K562 (cell line): Measurements from ENCODE around the gene RASIP1. TPM values are rescaled to one million over a fixed set of nuclear protein-coding genes. Genes with fewer than 3 reads are reported as not detected.

Experiments used
- CBFA2T2 ChIP-seq: fragments of 450-650 bp; conservative IDR thresholded peaks from 2 replicates; pipeline ENCODE4 v1.6.1; 2017; ENCODE audit warnings: mild to moderate bottlenecking
- CBX8 ChIP-seq: fragments of 200-600 bp; sonication (generic); IDR thresholded peaks from 2 replicates; pipeline ENCODE4 v1.6.1; 2012; ENCODE audit warnings: borderline replicate concordance, mixed run types, low read depth, mild to moderate bottlenecking, moderate library complexity, mixed read lengths, low read length, control low read depth, inconsistent platforms; ENCODE audit not compliant: poor library complexity, severe bottlenecking; ENCODE audit errors: extremely low read depth
- DIDO1 ChIP-seq: fragments of 450-650 bp; IDR thresholded peaks from 2 replicates; pipeline ENCODE4 v1.6.1; 2016; ENCODE audit warnings: low read depth, missing biosample characterization, missing genetic modification characterization
- ILF3 ChIP-seq: fragments of 450-650 bp; IDR thresholded peaks from 2 replicates; pipeline ENCODE4 v1.6.1; 2018; ENCODE audit warnings: antibody characterized with exemption, mild to moderate bottlenecking, moderate library complexity, borderline replicate concordance
- MECOM ChIP-seq: fragments of 250-450 bp; sonication (Bioruptor Pico); IDR thresholded peaks from 2 replicates; pipeline ENCODE4 v1.8.0; 2022; ENCODE audit warnings: inconsistent platforms
- NCOA1 ChIP-seq: fragments of 450-650 bp; IDR thresholded peaks from 2 replicates; pipeline ENCODE4 v1.6.1; 2016; ENCODE audit warnings: low read depth
- NEUROD1 ChIP-seq: fragments of 150-350 bp; IDR thresholded peaks from 2 replicates; pipeline ENCODE4 v1.6.1; 2014; ENCODE audit warnings: borderline replicate concordance, low read length, low read depth; ENCODE audit not compliant: partially characterized antibody
- OTX1 ChIP-seq: fragments of 450-650 bp; formaldehyde crosslinking; IDR thresholded peaks from 2 replicates; pipeline ENCODE4 v1.4.0; 2022; ENCODE audit warnings: mild to moderate bottlenecking
- PCBP1 ChIP-seq: fragments of 200-400 bp; formaldehyde crosslinking; IDR thresholded peaks from 2 replicates; pipeline ENCODE4 v1.6.1; 2018; ENCODE audit warnings: mild to moderate bottlenecking, low read depth, low read length; ENCODE audit not compliant: poor library complexity, severe bottlenecking
- RBM39 ChIP-seq: fragments of 200-400 bp; formaldehyde crosslinking; optimal IDR thresholded peaks from 2 replicates; pipeline ENCODE3; 2018; ENCODE audit warnings: low read depth, low read length
- SAFB ChIP-seq: fragments of 200-400 bp; formaldehyde crosslinking; IDR thresholded peaks from 2 replicates; pipeline ENCODE4 v1.6.1; 2017; ENCODE audit warnings: low read depth, low read length, borderline replicate concordance
- TBP ChIP-seq: optimal IDR thresholded peaks from 2 replicates; pipeline ENCODE3; 2011; ENCODE audit warnings: low read depth, low read length, improper control_type of control experiment
- ZBTB1 ChIP-seq: sonication (generic); formaldehyde crosslinking; IDR thresholded peaks from 2 replicates; pipeline ENCODE4 v1.8.1; 2023; ENCODE audit warnings: missing genetic modification reagents, low read depth, mild to moderate bottlenecking, borderline replicate concordance
- ZNF57 ChIP-seq: fragments of 450-650 bp; formaldehyde crosslinking; IDR thresholded peaks from 2 replicates; pipeline ENCODE4 v1.4.0; 2020; ENCODE audit warnings: mild to moderate bottlenecking, moderate library complexity
- ZNF764 ChIP-seq: fragments of 250-450 bp; sonication (Bioruptor Pico); IDR thresholded peaks from 2 replicates; pipeline ENCODE4 v1.4.0; 2020; ENCODE audit warnings: low read depth, mild to moderate bottlenecking, moderate library complexity
- polyA plus RNA-seq, 8 experiments: library from polyadenylated mRNA; depleted of rRNA in 4 of 8; stranded (reverse) in 5 of 8; unstranded in 3 of 8; fragments of >200 nt; fragmentation: Nextera tagmentation in 2 of 8; fragmentation: Illumina TruSeq in 1 of 8; extraction: Ambion mirVana in 2 of 8; extraction: Trizol in 1 of 8; gene quantifications; 2 replicates each; pipeline versions ENCODE4 v1.2.1 to v1.2.3, GENCODE V29; 2011 to 2014; ENCODE audit warnings: inconsistent platforms in 1 of 8, missing spikeins in 1 of 8
- total RNA-seq, 7 experiments: library from RNA; depleted of rRNA in 6 of 7; stranded (reverse); fragments of >200 nt in 6 of 7; fragmentation: Illumina TruSeq in 2 of 7; extraction: Trizol in 2 of 7; gene quantifications; 2 replicates each; pipeline versions ENCODE4 v1.2.1 to v1.2.3, GENCODE V29; 2011 to 2021; ENCODE audit warnings: low replicate concordance in 1 of 7
- TF ChIP-seq, protein P1 (sequence below): fragments of 250-450 bp; sonication (Bioruptor Pico); IDR thresholded peaks from 2 replicates; pipeline ENCODE4 v1.5.1; 2021; ENCODE audit warnings: mild to moderate bottlenecking
- TF ChIP-seq, protein P2 (sequence below): fragments of 450-650 bp; IDR thresholded peaks from 2 replicates; pipeline ENCODE4 v1.6.1; 2018; ENCODE audit warnings: mild to moderate bottlenecking, low read depth; ENCODE audit not compliant: partially characterized antibody
- TF ChIP-seq, protein P3 (sequence below): fragments of 250-450 bp; sonication (Bioruptor Pico); IDR thresholded peaks from 2 replicates; pipeline ENCODE4 v1.8.0; 2022; ENCODE audit warnings: moderate library complexity, mild to moderate bottlenecking, inconsistent platforms
- TF ChIP-seq, protein P4 (sequence below): fragments of 450-650 bp; formaldehyde crosslinking; IDR thresholded peaks from 2 replicates; pipeline ENCODE4 v1.4.0; 2022; ENCODE audit warnings: missing genetic modification characterization
- TF ChIP-seq, protein P5 (sequence below): IDR thresholded peaks from 2 replicates; pipeline ENCODE4 v1.6.1; 2016; ENCODE audit warnings: missing genetic modification characterization, missing compliant biosample characterization

Gene RASIP1
- total and polyA plus RNA-seq, 9 of the 15 experiments (the other 6 are each of a cell fraction or from before 2014, with no cell fraction given) = 0.20 to 4.7 (median 1.5) TPM

DNA sequence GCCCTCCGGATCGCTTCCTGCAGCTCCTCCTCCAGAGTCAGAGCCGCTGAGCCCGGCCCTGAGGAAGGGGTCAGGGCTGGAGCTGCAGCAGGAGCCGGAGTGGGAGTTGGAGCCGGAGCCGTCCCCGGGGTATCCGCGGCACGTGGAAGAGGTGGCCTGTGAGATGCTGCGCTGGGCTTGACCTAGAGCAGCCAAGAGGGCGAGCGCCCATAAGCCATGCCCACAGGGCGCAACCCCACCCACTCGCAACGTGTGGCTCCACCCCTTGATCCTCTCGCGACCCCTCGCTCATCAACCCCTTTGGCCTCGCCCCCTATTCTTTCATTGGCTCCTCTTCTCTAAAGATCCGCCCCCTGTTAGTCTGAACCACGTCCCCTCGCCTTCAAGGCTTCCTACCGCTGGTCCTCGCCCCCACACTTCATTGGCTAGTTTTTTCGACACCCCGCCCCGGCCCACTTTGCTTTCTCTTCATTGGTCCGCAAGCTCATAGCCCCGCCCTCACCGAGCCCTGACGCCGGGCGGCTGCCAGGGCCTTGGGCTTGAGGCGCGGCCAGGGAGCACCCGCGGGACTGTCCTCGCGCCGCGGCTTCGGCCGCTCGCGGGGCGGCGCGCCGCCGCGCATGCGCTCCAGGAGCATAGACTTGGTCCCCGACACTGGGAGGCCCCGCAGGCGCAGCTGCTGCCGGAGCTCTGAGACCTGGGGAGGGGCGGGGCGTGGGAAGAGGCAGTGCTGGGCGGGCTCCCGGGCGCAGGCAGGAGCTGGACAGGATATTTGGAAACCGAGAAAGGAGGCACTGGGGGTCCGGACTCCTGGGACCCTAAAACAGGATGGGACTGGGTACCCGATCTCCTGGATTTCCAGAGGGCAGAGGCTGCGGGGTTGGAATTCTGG is 26.3 kb downstream of the RASIP1 start (continued):
- TF ChIP-seq, protein P1, sequence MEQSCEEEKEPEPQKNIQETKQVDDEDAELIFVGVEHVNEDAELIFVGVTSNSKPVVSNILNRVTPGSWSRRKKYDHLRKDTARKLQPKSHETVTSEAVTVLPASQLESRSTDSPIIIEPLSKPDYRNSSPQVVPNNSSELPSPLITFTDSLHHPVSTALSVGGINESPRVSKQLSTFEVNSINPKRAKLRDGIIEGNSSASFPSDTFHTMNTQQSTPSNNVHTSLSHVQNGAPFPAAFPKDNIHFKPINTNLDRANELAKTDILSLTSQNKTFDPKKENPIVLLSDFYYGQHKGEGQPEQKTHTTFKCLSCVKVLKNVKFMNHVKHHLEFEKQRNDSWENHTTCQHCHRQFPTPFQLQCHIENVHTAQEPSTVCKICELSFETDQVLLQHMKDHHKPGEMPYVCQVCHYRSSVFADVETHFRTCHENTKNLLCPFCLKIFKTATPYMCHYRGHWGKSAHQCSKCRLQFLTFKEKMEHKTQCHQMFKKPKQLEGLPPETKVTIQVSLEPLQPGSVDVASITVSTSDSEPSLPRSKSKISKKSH = no peak
- TF ChIP-seq ZNF764 (CRISPR knock-in tag) = no peak
- TF ChIP-seq PCBP1 = no peak
- TF ChIP-seq NCOA1 = peak; percentile 11; the same call in 1 of the 2 replicates
- TF ChIP-seq ILF3 = no peak
- no peak for TF ChIP-seq ZNF57 (CRISPR knock-in tag)
- no peak for TF ChIP-seq DIDO1 (tag)
- no peak for TF ChIP-seq RBM39
- TF ChIP-seq CBX8 = no peak
- TF ChIP-seq ZBTB1 (CRISPR knock-in tag) = no peak
- TF ChIP-seq OTX1 (CRISPR knock-in tag) = no peak
- TF ChIP-seq, protein P2, sequence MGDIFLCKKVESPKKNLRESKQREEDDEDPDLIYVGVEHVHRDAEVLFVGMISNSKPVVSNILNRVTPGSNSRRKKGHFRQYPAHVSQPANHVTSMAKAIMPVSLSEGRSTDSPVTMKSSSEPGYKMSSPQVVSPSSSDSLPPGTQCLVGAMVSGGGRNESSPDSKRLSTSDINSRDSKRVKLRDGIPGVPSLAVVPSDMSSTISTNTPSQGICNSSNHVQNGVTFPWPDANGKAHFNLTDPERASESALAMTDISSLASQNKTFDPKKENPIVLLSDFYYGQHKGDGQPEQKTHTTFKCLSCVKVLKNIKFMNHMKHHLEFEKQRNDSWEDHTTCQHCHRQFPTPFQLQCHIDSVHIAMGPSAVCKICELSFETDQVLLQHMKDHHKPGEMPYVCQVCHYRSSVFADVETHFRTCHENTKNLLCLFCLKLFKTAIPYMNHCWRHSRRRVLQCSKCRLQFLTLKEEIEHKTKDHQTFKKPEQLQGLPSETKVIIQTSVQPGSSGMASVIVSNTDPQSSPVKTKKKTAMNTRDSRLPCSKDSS = no peak
- no peak for TF ChIP-seq MECOM (CRISPR knock-in tag)
- peak; percentile 46 for TF ChIP-seq TBP
- TF ChIP-seq, protein P3, sequence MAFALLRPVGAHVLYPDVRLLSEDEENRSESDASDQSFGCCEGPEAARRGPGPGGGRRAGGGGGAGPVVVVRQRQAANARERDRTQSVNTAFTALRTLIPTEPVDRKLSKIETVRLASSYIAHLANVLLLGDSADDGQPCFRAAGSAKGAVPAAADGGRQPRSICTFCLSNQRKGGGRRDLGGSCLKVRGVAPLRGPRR (CRISPR knock-in tag) = no peak
- no peak for TF ChIP-seq CBFA2T2
- TF ChIP-seq, protein P4, sequence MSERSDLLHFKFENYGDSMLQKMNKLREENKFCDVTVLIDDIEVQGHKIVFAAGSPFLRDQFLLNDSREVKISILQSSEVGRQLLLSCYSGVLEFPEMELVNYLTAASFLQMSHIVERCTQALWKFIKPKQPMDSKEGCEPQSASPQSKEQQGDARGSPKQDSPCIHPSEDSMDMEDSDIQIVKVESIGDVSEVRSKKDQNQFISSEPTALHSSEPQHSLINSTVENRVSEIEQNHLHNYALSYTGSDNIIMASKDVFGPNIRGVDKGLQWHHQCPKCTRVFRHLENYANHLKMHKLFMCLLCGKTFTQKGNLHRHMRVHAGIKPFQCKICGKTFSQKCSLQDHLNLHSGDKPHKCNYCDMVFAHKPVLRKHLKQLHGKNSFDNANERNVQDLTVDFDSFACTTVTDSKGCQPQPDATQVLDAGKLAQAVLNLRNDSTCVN (CRISPR knock-in tag) = no peak
- TF ChIP-seq SAFB = peak; percentile 69; the same call in 1 of the 2 replicates
- TF ChIP-seq, protein P5, sequence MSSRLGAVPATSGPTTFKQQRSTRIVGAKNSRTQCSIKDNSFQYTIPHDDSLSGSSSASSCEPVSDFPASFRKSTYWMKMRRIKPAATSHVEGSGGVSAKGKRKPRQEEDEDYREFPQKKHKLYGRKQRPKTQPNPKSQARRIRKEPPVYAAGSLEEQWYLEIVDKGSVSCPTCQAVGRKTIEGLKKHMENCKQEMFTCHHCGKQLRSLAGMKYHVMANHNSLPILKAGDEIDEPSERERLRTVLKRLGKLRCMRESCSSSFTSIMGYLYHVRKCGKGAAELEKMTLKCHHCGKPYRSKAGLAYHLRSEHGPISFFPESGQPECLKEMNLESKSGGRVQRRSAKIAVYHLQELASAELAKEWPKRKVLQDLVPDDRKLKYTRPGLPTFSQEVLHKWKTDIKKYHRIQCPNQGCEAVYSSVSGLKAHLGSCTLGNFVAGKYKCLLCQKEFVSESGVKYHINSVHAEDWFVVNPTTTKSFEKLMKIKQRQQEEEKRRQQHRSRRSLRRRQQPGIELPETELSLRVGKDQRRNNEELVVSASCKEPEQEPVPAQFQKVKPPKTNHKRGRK = no peak
- no peak for TF ChIP-seq NEUROD1
